ENCODE measurements around the gene APMAP.
"Not testable (repeated sequence)": the region's sequence is repeated elsewhere in the genome, so short reads cannot be mapped to it uniquely, and the experiment has no call there.

Gene APMAP

DNA sequence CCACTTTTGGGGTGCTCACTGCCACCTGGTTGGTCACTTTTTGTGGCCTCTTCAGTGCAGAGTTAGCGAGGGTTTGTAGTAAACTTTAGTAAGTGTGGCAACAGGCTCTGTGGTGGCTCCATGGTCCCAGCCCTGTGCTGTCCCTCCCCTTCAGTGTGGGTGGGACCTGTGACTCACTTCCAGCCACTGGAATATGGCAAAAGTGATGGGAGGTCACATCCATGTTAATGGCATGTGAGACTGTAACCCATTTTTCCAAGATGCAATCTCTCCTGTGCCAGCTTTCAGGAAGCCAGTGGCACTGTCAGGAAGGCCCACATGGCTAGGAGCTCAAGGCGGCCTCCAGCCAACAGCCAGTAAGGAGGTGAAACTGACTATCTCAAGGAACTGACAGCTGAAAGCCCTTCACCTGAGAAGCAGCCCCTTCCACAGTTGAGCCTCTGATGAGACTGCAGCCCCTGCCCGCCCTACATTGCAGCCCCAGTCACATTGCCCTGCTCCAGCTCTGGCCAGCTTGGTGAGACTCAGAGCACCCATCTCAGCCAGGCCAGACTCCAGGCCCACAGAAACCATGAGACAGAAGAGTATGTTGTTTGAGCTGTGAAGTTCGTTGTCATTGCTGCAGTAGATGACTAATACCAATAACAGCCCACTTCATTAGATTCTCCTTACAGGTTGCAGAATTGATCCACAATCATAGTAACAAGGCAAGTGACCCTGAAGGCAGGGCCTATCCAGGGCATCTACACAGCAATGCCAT is 56.6 kb downstream of the APMAP start:
- TF ChIP-seq, protein P1, sequence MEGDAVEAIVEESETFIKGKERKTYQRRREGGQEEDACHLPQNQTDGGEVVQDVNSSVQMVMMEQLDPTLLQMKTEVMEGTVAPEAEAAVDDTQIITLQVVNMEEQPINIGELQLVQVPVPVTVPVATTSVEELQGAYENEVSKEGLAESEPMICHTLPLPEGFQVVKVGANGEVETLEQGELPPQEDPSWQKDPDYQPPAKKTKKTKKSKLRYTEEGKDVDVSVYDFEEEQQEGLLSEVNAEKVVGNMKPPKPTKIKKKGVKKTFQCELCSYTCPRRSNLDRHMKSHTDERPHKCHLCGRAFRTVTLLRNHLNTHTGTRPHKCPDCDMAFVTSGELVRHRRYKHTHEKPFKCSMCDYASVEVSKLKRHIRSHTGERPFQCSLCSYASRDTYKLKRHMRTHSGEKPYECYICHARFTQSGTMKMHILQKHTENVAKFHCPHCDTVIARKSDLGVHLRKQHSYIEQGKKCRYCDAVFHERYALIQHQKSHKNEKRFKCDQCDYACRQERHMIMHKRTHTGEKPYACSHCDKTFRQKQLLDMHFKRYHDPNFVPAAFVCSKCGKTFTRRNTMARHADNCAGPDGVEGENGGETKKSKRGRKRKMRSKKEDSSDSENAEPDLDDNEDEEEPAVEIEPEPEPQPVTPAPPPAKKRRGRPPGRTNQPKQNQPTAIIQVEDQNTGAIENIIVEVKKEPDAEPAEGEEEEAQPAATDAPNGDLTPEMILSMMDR (conservative IDR thresholded peaks at IDR 0.05; ENCODE audit: low read depth, low read length), result no peak
- no peak overlapping the region for H3K4me3 ChIP-seq (ENCODE audit: low read length)
- DNase-seq (ENCODE audit: low read depth), result no peak

DNA sequence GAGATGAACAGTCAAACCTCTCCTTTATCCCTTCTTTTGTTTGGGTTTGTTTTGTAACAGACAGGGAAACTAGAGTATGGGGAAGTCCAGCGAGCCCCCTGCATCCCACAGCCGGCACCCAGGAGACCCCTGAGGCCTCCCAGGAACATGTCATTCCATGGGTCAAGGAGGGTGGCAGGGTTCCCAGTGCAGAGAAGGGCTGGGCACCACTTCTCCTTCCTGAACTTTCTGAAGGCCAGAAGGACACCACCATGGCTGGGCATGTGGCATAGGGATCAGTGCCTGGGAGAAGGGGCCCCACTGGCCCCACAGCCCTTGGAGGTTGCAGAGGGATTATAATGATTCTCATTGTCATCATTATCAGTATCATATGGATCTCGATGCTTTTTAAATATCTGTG is 57.4 kb downstream of the APMAP start:
- DNase-seq (ENCODE audit: low read depth), result no peak
- no peak overlapping the region for H3K4me3 ChIP-seq (ENCODE audit: low read length)
- TF ChIP-seq, protein P1 (conservative IDR thresholded peaks at IDR 0.05; ENCODE audit: low read depth, low read length), result no peak

DNA sequence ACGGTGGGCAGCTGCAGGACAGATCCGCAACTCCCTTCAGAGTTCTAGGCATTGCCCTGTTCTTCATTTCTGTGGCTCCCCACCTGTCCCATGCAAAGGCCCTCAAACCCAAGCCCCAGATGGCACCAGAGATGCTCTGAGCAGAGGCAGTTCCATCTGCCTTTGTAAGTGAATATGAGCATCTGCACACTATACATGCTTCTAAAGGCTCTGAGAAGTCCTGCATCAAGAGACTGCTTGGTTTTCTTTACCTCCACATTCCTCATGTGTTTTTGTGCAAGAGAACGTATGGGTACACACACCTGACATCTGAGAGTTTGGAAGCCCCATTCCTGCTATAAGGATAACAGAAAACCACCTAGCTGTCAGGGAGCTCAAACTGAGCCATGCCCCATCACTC is 57.8 kb downstream of the APMAP start:
- DNase-seq (ENCODE audit: low read depth), result no peak
- no peak overlapping the region for H3K4me3 ChIP-seq (ENCODE audit: low read length)
- TF ChIP-seq, protein P1 (conservative IDR thresholded peaks at IDR 0.05; ENCODE audit: low read depth, low read length), result no peak

DNA sequence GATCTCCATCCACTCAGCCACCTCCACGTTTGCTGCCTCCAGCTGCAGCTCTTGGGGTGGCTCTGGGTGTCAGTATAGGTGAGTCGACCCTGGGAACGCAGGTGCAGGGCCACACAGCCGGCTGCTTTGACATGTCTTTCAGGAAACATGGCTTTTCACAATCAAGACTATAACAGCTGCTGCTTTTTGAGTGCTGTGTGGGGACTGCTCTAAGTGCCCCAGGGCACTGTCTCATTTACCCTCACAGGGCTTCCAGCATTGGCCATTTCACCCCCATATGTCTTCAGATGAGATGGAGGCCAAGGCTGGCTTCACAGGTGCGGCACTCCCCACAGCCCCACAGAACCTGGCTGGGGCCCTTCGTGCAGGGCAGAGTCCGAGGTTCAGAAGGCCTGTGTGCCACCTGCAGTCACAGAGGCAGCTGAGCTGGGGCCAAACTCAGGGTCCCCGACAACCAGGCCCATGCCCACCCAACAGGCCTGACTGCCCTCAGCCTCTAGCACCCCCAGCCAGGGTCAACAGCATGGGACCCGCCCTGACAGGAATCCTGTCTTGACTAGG is 58.4 kb downstream of the APMAP start:
- no peak for DNase-seq (ENCODE audit: low read depth)
- TF ChIP-seq, protein P1 (conservative IDR thresholded peaks at IDR 0.05; ENCODE audit: low read depth, low read length), result no peak
- H3K4me3 ChIP-seq (ENCODE audit: low read length), result no peak overlapping the region

DNA sequence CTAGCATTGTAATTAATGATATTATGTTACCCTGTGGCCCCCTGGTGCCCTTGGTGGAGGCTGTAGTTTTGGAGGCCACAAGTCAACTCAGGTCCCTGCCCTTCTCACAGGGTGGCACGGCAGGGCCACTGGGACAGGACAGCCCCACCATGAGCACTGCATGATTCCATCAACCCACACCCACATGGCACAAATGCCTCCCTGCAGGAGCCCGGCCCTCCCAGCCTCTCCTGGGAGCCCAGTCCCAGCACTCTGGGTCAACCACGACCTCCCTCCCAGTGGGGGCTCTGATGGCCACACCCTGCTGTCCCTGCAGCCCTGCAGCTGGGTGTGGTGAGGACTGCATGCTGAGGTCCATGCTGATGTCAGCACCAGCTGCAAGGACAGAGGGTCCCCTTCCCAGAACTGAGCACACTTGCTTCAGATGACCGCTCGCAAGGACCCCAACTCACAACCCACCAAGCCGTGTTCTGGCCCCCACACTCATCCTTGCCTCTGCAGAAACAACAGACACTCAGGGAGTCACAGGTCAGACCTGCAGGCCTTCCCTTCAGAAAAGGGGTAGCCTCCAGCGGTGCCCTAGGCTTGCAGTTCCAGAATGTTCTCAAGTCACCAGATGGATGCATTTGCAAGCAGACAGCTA is 59.2 kb downstream of the APMAP start:
- DNase-seq (ENCODE audit: low read depth), result no peak
- no peak overlapping the region for H3K4me3 ChIP-seq (ENCODE audit: low read length)
- TF ChIP-seq, protein P1 (conservative IDR thresholded peaks at IDR 0.05; ENCODE audit: low read depth, low read length), result no peak

DNA sequence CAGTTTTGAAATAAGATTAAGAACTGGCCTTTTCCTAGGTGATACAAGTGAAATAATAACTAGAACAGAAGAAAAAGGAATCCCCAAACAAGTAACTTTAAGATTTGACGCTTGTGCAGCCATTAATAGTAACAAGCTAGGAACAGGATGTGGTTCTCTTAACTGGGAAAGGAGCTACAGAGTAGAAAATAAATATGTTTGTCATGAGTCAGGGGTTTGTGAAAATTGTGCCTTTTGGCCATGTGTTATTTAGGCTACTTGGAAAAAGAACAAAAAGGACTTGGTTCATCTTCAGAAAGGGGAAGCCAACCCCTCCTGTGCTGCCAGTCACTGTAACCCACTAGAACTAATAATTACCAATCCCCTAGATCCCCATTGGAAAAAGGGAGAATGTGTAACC is 60.7 kb downstream of the APMAP start:
- not testable (repeated sequence) for H3K4me3 ChIP-seq (ENCODE audit: low read length); DNase-seq (ENCODE audit: low read depth)

DNA sequence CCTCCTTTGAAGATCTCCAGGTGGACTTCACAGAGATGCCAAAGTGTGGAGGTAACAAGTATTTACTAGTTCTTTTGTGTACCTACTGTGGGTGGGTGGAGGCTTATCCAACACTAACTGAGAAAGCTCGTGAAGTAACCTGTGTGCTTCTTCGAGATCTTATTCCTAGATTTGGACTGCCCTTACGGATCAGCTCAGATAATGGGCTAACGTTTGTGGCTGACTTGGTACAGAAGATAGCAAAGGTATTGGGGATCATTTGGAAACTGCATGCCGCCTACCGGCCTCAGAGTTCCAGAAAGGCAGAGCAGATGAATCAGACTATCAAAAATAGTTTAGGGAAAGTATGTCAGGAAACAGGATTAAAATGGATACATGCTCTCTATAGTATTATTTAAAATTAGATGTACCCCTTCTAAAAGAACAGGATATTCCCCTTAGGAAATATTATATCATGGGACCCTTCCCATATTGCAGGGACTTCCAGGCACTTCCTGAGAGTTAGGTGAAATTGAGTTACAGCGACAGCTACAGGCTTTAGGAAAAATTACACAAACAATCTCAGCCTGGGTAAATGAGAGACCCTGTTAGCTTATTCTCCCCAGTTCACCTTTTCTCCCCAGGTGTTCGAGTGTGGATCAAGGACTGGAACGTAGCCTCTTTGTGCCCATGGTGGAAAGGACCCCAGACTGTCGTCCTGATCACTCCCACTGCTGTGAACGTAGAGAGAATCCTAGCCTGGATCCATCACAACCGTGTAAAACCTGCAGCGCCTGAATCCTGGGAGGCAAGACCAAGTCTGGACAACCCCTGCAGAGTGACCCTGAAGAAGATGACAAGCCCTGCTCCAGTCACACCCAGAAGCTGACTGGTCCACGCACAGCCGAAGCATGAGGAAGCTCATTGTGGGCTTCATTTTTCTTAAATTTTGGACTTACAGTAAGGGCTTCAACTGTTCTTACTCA is 61.5 kb downstream of the APMAP start:
- not testable (repeated sequence) for H3K4me3 ChIP-seq (ENCODE audit: low read length); DNase-seq (ENCODE audit: low read depth)
- TF ChIP-seq, protein P1 (conservative IDR thresholded peaks at IDR 0.05; ENCODE audit: low read depth, low read length), result peak; percentile 54

DNA sequence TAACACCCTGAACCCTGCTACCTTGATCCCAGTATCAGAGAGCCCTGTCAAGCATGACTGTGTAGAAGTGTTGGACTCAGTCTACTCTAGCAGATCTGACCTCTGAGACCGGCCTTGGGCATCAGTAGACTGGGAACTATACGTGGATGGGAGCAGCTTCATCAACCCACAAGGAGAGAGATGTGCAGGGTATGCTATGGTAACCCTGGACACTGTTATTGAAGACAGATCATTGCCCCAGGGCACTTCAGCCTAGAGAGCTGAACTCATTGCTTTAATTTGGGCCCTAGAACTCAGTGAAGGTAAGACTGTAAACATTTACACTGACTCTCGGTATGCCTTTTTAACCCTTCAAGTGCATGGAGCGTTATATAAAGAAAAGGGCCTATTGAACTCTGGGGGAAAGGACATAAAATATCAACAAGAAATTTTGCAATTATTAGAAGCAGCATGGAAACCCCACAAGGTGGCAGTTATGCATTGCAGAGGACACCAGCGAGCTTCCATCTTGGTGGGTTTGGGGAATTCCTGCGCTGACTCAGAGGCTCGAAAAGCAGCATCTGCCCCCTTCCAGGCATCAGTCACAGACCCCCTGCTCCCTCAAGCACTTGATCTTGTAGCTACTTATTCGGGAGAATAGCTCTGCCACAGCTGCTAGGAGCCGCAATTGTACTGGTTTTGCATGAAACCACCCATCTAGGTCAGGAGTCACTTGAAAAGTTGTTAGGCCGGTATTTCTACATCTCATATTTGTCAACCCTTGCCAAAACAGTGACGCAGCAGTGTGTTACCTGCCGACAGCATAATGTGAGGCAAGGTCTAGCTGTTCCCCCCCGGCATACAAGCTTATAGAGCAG is 62.5 kb downstream of the APMAP start:
- not testable (repeated sequence) for DNase-seq (ENCODE audit: low read depth); H3K4me3 ChIP-seq (ENCODE audit: low read length)

DNA sequence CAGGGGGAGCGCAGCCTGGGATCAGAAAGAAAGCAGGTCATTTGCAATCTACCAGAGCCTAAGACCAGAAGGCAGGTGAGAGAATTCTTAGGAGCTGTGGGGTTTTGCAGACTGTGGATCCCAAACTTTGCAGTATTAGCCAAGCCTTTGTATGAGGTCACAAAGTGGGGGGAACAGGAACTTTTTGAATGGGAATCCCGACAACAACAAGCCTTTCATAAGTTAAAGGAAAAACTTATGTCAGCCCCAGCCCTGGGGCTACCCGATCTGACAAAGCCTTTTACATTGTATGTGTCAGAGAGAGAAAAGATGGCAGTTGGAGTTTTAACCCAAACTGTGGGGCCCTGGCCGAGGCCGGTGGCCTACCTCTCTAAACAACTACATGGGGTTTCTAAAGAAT is 63.3 kb downstream of the APMAP start:
- H3K4me3 ChIP-seq (ENCODE audit: low read length); DNase-seq (ENCODE audit: low read depth): not testable (repeated sequence)

DNA sequence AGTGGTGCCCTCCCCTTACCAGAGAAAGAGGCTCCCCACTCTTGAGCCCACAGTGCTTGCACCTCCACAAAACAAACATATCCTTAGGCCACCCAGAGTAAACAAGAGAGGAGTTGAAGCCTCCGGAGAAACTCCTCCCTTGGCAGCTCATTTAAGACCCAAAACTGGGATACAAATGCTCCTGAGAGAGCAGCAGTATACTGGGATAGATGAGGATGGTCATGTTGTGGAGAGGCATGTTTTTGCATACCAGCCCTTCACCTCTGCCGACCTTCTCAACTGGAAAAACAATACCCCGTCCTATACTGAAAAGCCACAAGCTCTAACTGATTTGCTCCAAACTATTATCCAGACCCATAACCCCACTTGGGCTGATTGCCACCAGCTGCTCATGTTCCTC is 71.8 kb downstream of the APMAP start:
- H3K4me3 ChIP-seq (ENCODE audit: low read length); DNase-seq (ENCODE audit: low read depth): not testable (repeated sequence)
